DMS79 (cell line): Measurements from ENCODE around the gene FEZF1.

ENCODE experiments used
- DNase-seq: peaks from one replicate; lab custom pipeline; 2025; lab: John Stamatoyannopoulos, UW

The FEZF1 gene

DNA sequence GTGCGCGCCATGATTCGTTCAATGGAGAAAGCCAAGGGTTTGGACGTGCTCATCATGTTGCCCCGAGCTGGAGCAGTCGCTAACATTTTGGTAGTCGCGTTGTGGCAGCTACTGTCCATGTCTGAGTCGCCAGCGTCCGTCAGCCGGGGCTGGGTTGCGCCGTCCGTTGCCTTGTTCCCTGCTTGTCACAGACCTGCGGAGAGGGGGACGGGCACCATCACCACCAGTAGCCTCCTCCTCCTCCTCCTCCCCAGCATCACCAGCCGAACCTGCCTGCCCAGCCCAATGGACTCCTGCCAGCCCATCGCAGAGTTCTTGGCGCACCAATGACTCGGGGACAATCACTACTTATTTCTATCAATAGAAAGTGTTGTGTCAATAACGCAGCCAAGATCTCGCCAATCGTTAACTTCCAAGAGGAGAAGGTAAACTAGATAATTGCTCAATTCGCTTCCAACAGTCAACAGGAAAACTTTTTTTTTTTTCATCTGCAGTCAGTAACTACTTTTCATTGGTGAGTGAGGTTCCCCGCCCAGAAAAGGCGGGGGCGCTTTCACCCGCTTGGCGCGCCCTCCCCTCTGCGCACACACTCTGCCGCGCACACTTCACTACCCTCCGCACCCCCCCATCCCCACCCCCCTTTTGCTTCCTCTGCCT lies at the start of gene FEZF1:
TSS of gene FEZF1 (minus strand) at position 432 of the 657 bp plus-strand sequence. CDS start at position 119, 313 bp downstream.
- DNase-seq: no peak

DNA sequence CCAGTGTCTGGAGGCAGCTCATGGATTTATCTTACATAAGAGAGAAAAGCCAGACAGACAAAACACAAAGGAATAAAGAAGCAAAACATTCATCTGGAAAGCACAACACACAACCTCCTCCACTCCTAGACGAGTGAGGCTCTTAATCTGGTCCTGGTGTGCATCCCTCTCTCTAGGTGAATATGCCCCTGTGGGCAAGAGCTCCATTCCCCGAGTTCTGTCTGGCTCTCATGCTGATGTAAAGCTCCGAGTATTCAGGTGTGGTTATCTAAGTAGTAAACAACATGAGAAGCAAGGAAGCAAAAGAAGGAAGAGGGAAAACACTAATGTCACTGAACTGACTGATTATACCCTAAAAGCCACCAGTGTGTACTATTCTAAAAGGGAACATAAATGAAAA lies 47.9 kb upstream of the FEZF1 start:
- DNase-seq: no peak

DNA sequence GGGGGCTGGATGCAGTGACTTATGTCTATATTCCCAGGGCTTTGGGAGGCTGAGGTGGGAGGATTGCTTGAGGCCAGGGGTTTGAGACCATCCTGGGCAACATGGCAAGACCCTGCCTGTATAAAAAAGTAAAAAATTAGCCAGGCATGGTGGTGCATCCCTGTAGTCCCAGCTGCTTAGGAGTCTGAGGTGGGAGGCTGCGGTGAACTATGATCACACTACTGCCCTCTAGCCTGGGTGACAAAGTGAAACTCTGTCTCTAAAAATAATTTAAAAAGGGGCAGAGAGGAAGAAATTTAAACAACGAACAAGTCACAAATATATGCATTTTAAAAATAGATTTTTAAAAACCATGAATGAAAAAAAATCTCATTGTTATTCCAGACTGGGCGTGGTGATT lies 46.2 kb upstream of the FEZF1 start:
- no peak for DNase-seq

DNA sequence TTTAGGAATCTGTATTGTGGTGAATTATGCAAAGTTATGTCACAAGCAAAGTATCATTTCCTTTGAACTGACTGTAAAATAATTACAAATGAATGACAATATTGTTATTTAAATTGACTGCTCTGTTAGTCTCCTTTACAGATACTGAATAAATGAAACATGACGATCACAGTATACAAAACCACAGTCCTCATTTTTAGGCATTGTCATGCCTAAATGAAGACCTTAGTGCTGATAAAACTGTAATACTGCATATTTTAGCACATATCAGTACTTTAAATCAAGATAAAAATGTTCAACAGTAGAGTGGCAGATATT lies 39.7 kb upstream of the FEZF1 start:
- DNase-seq: no peak

DNA sequence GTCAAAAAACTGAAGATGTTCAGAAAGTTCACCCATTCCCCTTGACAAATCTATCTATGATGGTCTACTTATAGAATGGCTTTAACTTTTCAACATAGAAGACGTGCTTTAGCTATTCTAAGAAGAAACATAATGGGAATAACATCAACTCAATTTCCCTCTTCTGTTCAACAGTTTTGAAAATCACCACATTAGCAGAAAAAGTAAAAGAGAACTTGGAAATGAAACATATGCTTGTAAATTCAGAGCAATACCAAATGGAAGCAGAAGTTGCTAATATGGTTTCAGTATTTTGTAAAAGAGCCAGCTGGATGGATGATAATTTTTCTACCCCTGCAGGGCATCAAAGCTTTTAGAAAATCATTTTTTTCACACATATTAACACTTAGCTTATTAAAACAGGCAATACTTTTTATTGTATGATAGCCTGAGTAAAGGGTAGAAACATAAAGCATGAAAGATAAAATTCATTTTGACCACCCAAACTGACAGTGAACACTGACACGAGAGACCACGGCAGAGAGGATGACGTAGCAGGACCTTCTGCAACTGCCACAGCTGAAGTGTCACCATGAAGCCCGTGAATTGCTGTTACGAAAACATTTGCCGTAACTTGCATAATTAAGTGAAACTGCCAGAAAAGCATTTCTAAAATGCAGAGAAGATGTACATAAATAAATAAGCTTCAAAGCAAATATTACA lies 39.2 kb upstream of the FEZF1 start:
- no peak for DNase-seq

DNA sequence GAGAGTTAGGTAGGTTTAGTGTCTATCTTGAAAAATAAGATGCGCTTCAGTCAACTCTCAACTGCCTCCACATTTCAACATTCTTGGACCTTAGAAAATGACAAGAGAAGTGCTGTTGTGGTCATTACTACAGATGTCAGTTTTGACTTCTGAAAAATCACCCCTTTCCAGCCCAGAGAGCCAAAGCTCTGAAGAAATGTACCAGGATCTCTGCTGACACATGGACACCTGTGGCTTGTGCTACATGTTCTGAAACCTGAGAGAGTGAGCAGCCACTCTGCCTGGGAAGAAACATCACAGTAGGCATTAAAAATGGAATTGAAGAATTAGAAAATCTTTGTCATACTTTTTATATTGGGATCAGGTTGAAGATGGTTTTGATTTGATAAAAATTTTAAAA lies 35.9 kb upstream of the FEZF1 start:
- no peak for DNase-seq

DNA sequence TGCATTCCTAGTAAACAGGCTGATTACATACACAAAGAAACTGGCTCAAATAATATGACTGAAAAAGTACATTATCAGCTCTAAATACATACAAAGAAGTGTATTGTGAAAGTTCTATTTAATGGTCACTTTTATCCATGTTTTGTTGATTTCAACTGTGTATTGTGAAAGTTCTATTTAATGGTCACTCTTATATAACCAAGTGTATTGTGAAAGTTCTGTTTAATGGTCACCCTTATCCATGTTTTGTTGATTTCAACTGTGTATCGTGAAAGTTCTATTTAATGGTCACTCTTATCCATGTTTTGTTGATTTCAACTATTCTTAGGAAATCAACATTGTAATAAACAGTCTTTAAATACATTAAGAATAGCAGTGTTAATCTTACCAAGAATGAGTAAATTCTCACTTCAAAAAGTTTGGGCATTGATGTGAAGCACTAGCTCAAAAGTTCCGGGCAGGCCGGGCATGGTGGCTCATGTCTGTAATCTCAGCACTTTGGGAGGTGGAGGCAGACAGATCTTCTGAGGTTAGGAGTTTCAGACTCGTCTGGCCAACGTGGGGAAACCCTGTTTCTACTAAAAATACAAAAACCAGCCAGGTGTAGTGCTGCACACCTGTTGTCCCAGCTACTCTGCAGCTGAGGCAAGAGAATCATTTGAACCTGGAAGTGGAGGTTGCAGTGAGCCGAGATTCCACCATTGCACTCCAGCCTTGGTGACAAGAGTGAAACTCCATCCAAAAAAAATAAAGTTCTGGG lies 34.8 kb upstream of the FEZF1 start:
- DNase-seq: no peak

DNA sequence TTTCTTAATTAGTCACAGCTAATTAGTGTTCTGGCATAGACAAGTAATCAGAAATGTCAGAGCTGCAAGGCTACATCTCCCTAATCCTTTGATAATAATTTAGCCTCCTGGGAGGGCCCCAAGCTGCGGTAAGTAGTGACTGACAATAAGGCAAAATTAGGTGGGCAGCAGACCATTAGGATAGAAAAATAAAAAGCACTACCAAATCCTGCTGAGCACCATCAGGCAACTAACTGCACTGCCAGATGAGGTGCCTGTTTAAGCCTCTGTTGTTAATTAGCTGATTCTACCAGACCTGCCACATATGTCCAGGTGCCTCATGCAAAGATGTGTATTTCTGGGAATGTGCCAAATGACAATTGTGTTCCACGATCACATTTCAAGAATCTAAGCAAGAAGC lies 32.5 kb upstream of the FEZF1 start:
- no peak for DNase-seq

DNA sequence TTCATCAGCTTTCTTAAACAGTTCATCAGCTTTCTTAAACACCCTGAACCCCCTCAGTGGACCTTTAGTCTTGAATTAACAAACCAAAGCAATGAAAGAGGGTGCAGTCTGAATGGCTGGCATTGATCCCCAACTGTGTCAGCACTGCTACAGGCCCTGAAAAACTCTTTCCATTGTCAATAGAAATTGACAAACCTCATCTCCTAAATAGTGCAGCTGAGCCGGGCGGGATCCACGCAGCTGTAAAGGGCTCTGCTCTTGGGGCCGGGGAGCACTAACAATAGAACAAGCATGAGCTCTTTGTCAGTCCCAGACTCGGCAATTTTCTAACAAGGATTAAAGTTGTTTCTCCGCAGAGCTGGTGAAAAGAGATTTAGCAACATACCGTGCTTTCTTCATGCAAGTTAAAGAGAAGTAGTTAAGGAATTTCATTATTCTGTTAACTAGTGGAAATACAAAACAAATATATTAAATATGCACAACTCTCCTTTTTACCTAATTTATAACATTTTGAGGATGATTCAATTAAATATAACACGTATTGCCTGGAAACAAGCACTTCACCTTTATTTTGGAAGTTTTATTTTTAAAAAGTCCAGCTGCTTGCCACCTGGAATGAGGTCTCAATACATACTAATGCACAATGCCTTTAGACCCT lies 24.7 kb upstream of the FEZF1 start:
- DNase-seq: no peak

DNA sequence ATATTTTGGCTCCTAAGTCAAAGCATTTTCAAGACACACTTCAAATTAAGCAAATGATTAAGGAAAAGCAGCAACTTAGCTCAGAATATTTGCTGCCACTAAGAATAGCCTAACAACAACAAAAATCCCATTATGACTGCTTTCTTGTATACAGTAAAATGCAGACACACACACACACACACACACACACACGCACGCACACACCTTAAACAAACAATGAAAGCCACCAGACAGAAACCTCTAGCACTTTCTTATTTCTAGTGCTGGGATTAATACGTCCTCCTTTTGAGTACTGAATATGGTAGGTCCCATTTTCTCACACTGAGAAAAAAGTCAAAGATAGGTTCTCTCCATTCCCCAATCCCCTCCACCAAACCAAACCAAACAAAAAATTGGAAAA lies 23.4 kb upstream of the FEZF1 start:
- DNase-seq: no peak

DNA sequence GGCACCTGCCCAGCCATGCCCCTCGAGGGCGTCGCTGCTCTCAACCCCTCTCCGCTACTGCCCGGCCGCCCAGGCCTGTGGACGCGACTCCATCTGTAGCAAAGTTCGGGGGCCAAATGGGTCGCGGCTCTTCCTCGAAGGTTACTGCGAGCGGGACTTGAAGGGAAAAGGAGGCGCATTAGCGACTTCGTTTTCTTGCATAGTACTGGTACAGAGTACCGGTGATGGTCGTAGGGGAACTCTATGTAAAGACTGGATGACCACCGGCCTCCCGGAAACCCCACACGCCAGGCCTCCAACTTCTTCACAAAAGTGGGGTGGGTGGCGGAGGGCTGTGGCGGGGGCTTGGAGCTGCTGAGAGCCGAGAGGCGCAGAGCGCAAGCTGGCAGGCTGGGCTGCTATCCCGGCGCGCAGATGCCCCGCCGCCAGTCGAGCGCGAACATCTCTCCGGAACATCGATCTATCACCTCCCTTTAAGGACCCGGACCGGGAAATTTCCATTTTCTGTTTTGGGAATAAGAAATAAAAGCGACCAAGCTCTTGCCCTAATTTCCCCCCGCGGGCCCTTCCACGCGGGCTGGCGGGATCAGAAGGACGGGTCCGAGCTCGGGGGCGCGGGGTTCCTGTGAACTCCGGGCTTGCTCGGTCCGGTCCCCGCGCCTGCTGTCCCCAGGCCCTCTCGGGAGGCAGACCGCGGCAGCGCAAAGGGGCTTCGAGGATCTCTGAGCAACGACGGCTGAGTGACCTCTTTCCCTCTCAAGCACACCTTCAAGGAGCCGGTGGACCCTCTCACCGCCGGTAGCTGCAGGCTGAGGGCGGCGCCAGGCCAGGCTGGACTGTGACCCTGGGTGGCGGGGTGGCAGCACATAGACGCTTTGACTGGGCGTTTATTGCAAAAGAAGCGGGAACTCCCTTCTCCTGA lies 12.2 kb upstream of the FEZF1 start:
- DNase-seq: no peak

DNA sequence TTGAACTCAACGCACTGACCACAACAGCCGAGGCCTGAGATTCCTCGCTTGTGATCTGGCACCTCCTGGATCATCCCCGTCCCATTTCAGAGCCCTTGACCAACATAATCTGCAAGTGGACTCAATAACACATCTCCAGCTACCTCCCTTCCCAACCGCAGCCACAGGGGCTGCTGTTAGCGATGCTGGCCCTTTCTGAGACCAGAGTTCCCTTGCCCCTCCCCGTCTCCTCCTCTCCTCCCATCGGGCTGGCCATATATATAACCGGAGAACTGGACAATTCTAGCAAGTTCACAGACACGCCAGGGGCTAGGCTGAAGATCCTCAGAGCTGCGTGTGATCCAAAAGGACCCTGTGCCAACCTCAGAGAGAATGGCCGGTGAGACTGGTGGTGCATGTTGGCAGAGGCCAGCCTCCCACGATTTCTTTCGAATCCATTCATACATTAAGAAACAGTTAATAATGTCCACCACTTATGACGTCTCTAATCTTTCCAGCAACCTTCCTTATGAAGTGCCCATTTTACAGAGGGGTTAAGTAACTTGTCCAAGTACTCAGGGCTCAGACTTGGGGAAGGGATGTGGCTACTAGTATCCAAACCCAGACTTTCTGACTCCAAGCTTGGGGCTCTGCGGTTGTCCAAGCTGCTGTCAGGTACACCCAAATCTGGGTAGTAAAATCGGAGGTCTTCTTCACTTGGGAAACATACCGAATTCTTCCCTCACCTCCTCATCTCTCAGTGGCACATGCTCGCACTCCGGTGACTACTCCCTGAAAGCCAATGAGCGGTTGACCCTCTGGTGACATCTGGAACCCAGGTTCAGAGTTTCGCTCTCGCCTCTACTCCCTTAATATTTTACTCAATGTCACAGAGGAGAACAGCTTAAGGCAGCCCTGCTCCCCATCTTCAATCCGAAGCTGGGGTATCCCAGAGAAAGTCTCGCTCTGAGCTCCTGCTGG lies 11.2 kb upstream of the FEZF1 start:
- no peak for DNase-seq

DNA sequence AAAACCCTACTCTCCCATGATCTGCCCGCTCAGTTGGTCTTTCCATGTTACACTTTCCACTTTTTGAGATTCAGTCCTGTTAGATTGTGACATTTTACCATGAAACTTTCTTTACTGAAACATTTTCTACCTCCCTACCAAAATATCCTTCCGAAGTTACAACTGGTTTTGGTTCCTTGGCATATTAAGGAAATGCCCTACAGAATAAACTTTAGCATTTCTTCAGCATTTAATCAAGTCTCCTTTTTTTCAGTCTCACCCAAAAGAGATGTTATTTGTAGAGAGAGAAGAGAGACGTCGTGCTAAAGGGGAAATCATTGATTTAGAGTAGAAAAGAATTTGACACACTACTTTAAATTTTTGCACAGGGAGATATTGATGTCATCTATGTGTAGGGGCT lies 9.7 kb upstream of the FEZF1 start:
- no peak for DNase-seq

DNA sequence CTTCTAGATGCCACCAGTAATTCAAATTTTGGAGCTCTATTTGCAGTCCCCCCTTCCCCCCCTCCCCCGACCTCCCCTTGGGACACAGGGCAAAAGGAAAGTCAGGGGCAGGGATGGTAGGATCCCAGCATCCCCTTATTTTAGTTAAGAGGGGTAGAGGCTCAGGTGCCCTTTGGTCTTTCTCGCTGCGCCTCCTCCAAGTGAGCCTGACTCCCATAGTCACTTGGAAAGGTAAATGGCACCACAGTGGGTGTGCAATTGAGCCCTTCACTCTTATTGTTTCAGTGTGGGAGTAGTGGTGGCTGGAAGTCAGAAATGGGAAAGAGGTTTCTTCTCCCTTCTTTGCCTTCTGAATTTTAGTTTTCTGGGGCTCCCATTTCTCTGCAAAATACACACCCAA lies 8.2 kb upstream of the FEZF1 start:
- no peak for DNase-seq

DNA sequence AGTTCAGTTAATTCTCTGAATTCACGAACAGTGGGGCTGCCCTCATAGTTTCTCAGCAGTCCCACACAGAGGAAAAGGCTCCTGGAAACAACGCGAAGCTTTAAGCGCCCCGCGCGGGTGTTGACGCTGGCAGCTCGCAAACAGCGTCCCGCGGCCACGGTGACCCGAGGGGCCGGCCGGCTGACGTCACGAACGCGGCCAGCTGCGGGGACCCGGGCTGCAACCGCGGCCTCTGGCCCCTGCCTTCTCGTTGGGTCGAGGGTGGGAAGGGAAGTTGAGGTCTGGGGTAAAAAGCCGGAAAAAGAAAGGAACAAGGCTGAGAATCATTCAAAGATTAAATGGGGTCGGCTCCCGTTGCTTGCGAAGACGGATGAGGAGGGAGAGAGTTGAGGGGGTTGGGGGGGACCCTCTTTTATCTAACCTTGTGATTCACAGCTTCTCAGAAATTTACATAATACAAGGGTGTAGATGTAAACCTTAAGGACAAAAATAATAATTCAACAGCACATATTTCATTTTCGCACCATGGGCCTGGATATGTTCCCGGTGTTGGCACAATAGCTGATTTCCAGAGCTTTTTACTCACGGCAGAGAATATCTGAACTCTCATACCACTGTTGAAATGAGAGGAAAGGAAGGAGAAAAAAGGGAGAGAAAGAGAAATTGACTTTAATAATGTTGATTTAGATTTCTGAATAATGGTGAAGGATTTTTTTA lies 7.3 kb upstream of the FEZF1 start:
- no peak for DNase-seq

DNA sequence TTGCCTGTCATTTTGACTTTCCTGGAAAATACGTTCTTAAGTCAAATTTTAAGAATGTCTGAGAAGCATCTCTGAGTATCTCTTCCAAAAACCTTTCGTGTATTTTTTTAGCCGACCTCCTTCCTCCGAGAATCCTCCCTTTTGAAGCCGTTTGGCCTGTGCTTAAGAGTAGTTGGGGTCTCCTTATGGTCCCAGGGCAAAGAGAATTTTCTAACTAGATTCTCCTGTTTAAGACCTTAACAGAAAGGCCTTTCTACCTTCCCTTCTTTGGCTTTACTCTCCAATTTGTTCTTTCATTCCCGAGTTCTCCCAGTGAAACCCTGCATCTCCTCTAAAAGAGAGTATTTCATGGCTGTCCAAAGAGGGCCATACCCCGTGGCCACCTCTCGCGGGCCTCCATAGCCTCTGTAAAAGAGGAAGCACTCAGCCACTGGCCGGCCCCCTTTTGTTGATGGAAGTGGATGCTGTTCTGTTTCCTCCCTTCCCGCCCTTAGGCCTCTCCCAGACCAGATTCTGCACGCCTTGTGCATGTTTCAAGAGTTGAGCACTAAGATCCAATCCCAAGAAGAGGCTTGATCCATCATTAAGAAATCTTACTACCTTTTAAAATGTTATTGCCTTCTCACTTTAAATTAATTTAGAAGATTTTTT lies 6.6 kb upstream of the FEZF1 start:
- no peak for DNase-seq

DNA sequence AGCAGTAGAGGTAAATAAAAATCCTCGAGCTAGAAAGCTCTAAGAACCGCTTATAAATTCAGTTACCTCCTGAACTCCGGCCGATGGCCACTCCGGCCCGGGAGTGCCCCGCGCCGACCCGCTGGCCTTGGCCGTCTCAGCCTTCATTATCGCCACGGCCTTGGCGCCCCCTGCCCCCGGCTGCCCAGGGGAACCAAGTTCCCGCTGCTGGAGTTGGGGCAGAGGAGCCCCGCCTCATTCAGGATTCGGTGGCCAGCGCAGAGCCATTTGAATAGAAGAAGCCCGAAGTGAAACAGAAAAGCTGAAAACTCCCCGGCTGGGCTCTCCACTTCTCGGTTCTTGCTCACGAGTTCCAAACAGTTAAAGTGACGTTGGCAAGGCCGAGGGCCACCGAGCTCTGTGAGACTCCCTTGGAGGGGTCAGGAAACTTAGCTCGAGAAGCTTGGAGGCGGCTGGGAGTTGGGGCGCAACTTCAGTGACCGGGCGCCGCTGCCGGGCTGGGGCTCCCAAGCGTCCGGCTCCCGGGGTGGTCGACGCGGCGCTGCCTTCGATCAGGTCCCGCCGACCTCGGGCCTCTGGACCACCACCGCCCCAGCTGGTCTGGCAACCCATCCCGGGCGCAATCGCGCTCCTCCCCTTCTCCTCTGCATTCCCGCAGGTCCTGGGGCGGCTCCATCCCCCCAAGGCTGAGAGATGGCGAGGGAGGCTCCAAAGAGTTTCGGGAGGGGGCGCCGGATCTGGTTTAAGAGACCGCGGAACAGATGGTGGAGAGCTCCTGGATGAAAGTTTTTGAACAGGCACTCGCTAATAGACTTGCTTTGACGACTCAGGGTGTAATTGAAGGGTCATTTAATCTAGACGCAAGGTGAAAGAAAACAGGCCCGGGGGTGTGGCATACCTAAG lies 5.8 kb upstream of the FEZF1 start:
- no peak for DNase-seq

DNA sequence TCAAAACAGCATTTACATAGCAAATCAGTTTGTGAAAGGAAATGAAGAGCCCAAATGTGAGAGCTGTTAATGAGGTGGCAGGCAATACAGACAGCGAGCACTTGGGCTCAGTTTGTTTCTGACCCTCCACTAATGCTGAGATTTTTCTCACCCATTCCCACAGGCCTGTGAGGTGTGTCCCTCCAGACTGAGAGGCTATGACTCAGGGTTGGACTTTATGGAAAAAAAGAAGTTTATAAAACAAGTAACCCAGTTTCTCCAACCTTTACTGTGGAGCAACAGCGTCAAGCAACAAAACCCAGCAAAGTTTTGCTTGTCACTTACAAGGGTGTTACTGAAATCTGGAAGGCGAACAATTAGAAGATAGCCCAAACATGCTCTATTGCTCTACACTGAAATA lies 4.9 kb upstream of the FEZF1 start:
- DNase-seq: no peak
